IMR-90 (cell line): ENCODE results near the gene MEGF6.

ENCODE experiments used
- BHLHE40 ChIP-seq: fragments of 150-350 bp; IDR thresholded peaks from 2 replicates; pipeline ENCODE4 v1.6.1; 2016; ENCODE audit warnings: mild to moderate bottlenecking, low read depth, low read length
- CEBPB ChIP-seq: IDR thresholded peaks from 2 replicates; pipeline ENCODE4 v1.6.1; 2012; ENCODE audit warnings: low read depth, low read length, improper control_type of control experiment
- CTCF ChIP-seq: conservative IDR thresholded peaks from 2 replicates; pipeline ENCODE4 v1.5.1; 2012; ENCODE audit warnings: mild to moderate bottlenecking, low read depth, low read length, improper control_type of control experiment
- ELK1 ChIP-seq: fragments of 150-350 bp; IDR thresholded peaks from 2 replicates; pipeline ENCODE4 v1.6.1; 2016; ENCODE audit warnings: low read depth, mild to moderate bottlenecking, low read length, moderate library complexity, borderline replicate concordance
- MAFK ChIP-seq: IDR thresholded peaks from 2 replicates; pipeline ENCODE4 v1.6.1; 2012; ENCODE audit warnings: low read depth, low read length, improper control_type of control experiment
- MAZ ChIP-seq: IDR thresholded peaks from 2 replicates; pipeline ENCODE4 v1.6.1; 2012; ENCODE audit warnings: low read depth, mild to moderate bottlenecking, low read length, improper control_type of control experiment, moderate library complexity, borderline replicate concordance
- MXI1 ChIP-seq: IDR thresholded peaks from 2 replicates; pipeline ENCODE4 v1.6.1; 2012; ENCODE audit warnings: low read depth, mild to moderate bottlenecking, low read length, moderate library complexity, borderline replicate concordance
- POLR2A ChIP-seq: IDR thresholded peaks from 2 replicates; pipeline ENCODE4 v1.6.1; 2012; ENCODE audit warnings: mild to moderate bottlenecking, low read depth, low read length
- RAD21 ChIP-seq: IDR thresholded peaks from 2 replicates; pipeline ENCODE4 v1.6.1; 2012; ENCODE audit warnings: low read length, improper control_type of control experiment
- RCOR1 ChIP-seq: IDR thresholded peaks from 2 replicates; pipeline ENCODE4 v1.6.1; 2012; ENCODE audit warnings: mild to moderate bottlenecking, low read length, improper control_type of control experiment; ENCODE audit not compliant: insufficient replicate concordance
- RFX5 ChIP-seq: IDR thresholded peaks from 2 replicates; pipeline ENCODE4 v1.8.0; 2012; ENCODE audit warnings: low read depth, mild to moderate bottlenecking, low read length, moderate library complexity
- SMC3 ChIP-seq: fragments of 150-350 bp; IDR thresholded peaks from 2 replicates; pipeline ENCODE4 v1.6.1; 2016; ENCODE audit warnings: low read depth, mild to moderate bottlenecking, antibody characterized with exemption, low read length, moderate library complexity
- USF2 ChIP-seq: fragments of 150-350 bp; IDR thresholded peaks from 2 replicates; pipeline ENCODE4 v1.6.1; 2017; ENCODE audit warnings: mild to moderate bottlenecking, antibody characterized with exemption, low read length, low read depth

- no peak for TF ChIP-seq CTCF
- no peak for TF ChIP-seq RFX5
- TF ChIP-seq BHLHE40: no peak
- no peak for TF ChIP-seq ELK1
- TF ChIP-seq POLR2A: no peak
- no peak for TF ChIP-seq RAD21
- no peak for TF ChIP-seq MXI1
- TF ChIP-seq SMC3: no peak
- no peak for TF ChIP-seq RCOR1
- TF ChIP-seq CEBPB: no peak
- TF ChIP-seq MAFK: no peak
- no peak for TF ChIP-seq USF2
- no peak for TF ChIP-seq MAZ
These were observed 41.4 kb upstream of the MEGF6 start for GRCh38 chr1:3652548-3653285.
